Smooth muscle cell (in vitro differentiated cells): ENCODE measurements around the gene MYT1. TPM values are rescaled to one million over a fixed set of nuclear protein-coding genes. Genes with fewer than 3 reads are reported as not detected.

Experiments
- DNase-seq: peaks from one replicate; lab custom pipeline; 2025; ENCODE audit not compliant: unreplicated experiment; lab: John Stamatoyannopoulos, UW
- H2AFZ ChIP-seq: fragments of 200-600 bp; sonication (generic); 2 replicates; pipeline ENCODE4 v1.6.0; 2016; ENCODE audit warnings: antibody characterized with exemption, low read depth, mild to moderate bottlenecking
- H3F3A ChIP-seq: fragments of 200-600 bp; sonication (generic); 2 replicates; pipeline ENCODE4 v1.6.0; 2017; ENCODE audit warnings: antibody characterized with exemption, low read depth
- H3K27ac ChIP-seq: fragments of 200-600 bp; sonication (generic); 2 replicates; pipeline ENCODE4 v1.5.1; 2016; ENCODE audit warnings: low read depth, mild to moderate bottlenecking
- H3K27me3 ChIP-seq: fragments of 200-600 bp; sonication (generic); 2 replicates; pipeline ENCODE4 v1.6.1; 2016; ENCODE audit warnings: low read depth, mild to moderate bottlenecking
- H3K36me3 ChIP-seq: fragments of 200-600 bp; sonication (generic); 2 replicates; pipeline ENCODE4 v1.5.1; 2016; ENCODE audit warnings: low read depth
- H3K4me1 ChIP-seq: fragments of 200-600 bp; sonication (generic); 2 replicates; pipeline ENCODE4 v1.5.1; 2016; ENCODE audit warnings: low read depth
- H3K4me2 ChIP-seq: fragments of 200-600 bp; sonication (generic); 2 replicates; pipeline ENCODE4 v1.6.0; 2016; ENCODE audit warnings: mild to moderate bottlenecking
- H3K4me3 ChIP-seq: fragments of 200-600 bp; sonication (generic); 2 replicates; pipeline ENCODE4 v1.5.1; 2016; ENCODE audit warnings: mild to moderate bottlenecking
- H3K79me2 ChIP-seq: fragments of 200-600 bp; sonication (generic); 2 replicates; pipeline ENCODE4 v1.6.0; 2016; ENCODE audit warnings: low read depth, mild to moderate bottlenecking
- H3K9ac ChIP-seq: fragments of 200-600 bp; sonication (generic); 2 replicates; pipeline ENCODE4 v1.6.0; 2016; ENCODE audit warnings: low read depth
- H3K9me3 ChIP-seq: fragments of 200-600 bp; sonication (generic); replicated peaks from 2 replicates; pipeline ENCODE4 v1.5.1; 2016; ENCODE audit warnings: low read depth
- H4K20me1 ChIP-seq: fragments of 200-600 bp; sonication (generic); 2 replicates; pipeline ENCODE4 v1.6.0; 2016; ENCODE audit warnings: low read depth
- WGBS: methylation state at CpG from one replicate; pipeline ENCODE4 v1.1.7; 2016; ENCODE audit warnings: low lambda C conversion rate; 5-methylcytosine and 5-hydroxymethylcytosine counted together
- polyA plus RNA-seq: library from polyadenylated mRNA; unstranded; fragments of >200 nt; fragmentation: Nextera tagmentation; extraction: Ambion mirVana; gene quantifications from 2 replicates; pipeline ENCODE4 v1.2.1, GENCODE V29; 2016
- total RNA-seq: library from RNA; depleted of rRNA; stranded (reverse); fragments of >200 nt; gene quantifications from 2 replicates; pipeline ENCODE4 v1.2.3, GENCODE V29; 2014
- TF ChIP-seq, protein P1 (sequence below): fragments of 200-600 bp; sonication (generic); IDR thresholded peaks from 2 replicates; pipeline ENCODE4 v1.5.1; 2017; ENCODE audit warnings: borderline replicate concordance, mild to moderate bottlenecking, antibody characterized with exemption; ENCODE audit not compliant: insufficient read depth, poor library complexity, severe bottlenecking

MYT1 gene
- total and polyA plus RNA-seq, 2 experiments from 2014 or later: 0.09 TPM; not detected in 1

DNA sequence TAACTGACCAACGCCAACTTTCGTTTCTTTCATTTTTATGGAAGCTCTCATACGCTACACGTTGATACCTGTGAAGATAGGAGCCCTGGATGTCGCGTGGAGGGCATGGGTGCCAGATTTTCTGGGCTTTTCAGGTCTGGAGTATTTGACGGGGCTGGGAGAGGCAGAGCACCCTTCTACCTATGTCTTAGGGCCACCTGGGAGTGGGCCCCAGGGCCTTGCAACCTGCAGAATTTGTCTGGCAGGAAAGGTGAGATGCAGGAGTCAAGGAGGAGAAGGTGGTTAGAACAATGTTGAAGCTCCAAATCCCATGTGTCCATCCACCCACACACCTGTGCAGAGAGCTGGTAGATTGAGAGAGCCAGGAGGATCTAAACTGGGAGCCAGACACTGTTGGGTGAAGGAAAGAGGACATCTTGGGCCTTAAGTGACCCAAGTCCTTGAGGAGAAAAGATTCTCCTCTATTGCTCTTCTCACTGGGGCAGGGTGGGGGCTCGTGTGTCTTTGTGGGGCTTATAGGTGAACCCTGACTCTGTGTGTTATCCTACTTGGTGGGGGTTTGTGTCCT lies 63.9 kb downstream of the MYT1 start:
- no peak for DNase-seq
- no peak overlapping the region for H3K9ac ChIP-seq
- no peak overlapping the region for H3K27ac ChIP-seq
- H3K36me3 ChIP-seq: no peaks in the 10 kb centered on the region
- H3K9me3 ChIP-seq: no peaks in the 10 kb centered on the region
- H3K27me3 ChIP-seq: no peaks in the 10 kb centered on the region
- H3K4me3 ChIP-seq: no peak overlapping the region
- no peaks in the 10 kb centered on the region for H4K20me1 ChIP-seq
- H3K79me2 ChIP-seq: no peaks in the 10 kb centered on the region
- WGBS: 95% methylated on average over 8 of the region's 8 CpGs
- no peak overlapping the region for H2AFZ ChIP-seq
- peaks cover 10% of the 10 kb centered on the region for H3F3A ChIP-seq
- H3K4me1 ChIP-seq: peaks cover 20% of the 10 kb centered on the region
- TF ChIP-seq, protein P1, sequence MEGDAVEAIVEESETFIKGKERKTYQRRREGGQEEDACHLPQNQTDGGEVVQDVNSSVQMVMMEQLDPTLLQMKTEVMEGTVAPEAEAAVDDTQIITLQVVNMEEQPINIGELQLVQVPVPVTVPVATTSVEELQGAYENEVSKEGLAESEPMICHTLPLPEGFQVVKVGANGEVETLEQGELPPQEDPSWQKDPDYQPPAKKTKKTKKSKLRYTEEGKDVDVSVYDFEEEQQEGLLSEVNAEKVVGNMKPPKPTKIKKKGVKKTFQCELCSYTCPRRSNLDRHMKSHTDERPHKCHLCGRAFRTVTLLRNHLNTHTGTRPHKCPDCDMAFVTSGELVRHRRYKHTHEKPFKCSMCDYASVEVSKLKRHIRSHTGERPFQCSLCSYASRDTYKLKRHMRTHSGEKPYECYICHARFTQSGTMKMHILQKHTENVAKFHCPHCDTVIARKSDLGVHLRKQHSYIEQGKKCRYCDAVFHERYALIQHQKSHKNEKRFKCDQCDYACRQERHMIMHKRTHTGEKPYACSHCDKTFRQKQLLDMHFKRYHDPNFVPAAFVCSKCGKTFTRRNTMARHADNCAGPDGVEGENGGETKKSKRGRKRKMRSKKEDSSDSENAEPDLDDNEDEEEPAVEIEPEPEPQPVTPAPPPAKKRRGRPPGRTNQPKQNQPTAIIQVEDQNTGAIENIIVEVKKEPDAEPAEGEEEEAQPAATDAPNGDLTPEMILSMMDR: no peak
- no peak overlapping the region for H3K4me2 ChIP-seq

DNA sequence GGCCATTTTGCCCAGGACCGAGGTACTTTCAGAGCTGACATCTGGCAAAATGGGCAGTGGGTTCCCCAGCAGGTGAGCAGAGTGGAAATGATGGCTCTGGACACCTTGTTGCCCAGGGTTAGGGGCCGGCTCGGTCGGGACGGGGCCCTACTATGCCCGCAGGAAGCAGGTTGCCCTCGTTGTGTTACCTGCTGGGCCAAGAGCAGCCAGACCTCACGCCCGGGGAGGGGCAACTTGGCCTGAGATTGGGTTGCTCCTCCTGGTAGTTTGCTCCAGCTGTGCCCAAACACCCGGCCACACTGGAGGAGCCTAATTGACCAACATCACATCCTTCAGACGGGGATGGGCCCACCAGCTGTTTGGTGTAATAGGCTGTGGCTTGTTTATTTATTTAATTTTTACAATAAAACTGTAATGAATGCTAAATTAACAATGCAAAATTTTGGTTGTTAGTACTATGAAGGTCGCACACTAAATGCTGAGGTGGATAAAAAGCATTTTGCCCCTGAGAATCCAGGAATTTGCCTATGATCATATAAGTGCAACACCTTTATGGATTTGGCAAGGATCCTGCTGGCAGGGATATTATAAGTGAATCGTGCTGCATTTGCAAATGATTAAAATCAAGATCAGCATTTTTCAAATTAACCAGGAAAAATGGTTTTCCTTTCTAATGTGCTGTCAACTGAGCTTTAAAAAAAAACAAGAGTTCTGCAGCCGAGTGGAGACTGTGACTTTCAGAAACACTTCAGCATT lies 64.7 kb downstream of the MYT1 start:
- TF ChIP-seq, protein P1: no peak
- no peak overlapping the region for H3K4me3 ChIP-seq
- H3F3A ChIP-seq: peaks cover 8% of the 10 kb centered on the region
- H3K9ac ChIP-seq: no peak overlapping the region
- H4K20me1 ChIP-seq: no peaks in the 10 kb centered on the region
- WGBS: 87% methylated on average over 14 of the region's 14 CpGs
- DNase-seq: no peak
- H3K4me2 ChIP-seq: no peak overlapping the region
- no peak overlapping the region for H3K27ac ChIP-seq
- no peaks in the 10 kb centered on the region for H3K9me3 ChIP-seq
- no peaks in the 10 kb centered on the region for H3K36me3 ChIP-seq
- no peaks in the 10 kb centered on the region for H3K79me2 ChIP-seq
- H3K4me1 ChIP-seq: peaks cover 13% of the 10 kb centered on the region
- no peaks in the 10 kb centered on the region for H3K27me3 ChIP-seq
- H2AFZ ChIP-seq: no peak overlapping the region

DNA sequence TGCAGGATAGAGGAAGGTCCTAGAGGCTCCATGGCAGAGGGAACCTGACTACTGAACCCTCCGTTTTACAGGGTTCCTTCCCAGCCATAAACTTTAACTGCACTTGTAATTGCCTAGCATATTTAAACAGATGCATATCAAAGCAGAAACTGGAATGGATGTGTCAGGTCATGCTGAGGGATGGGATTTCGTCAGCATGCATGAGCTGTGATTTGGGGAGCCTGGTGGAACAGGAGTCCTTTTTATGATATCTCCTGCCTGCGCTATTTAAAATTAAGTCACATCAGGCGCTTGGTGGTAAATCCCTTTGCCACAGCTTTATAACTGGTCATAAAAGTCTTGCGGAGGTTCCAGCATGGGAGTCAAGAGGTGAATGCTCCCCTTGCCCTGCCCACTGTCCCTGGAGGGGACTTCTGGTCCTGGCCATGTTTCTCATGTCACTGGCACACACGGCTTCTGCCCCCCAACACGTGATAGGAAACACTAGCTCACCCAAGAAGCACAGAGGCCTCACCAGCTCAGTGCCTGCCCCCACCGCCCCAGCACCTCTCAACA lies 65.3 kb downstream of the MYT1 start:
- TF ChIP-seq, protein P1: no peak
- Histone ChIP-seq H3K27ac (no peak overlapping the region), H3K4me1 (peaks cover 9% of the 10 kb centered on the region), H3K27me3 (no peaks in the 10 kb centered on the region), H3K36me3 (no peaks in the 10 kb centered on the region), H3F3A (peaks cover 5% of the 10 kb centered on the region), H2AFZ (no peak overlapping the region), H3K4me3 (no peak overlapping the region), H3K9me3 (no peaks in the 10 kb centered on the region), H4K20me1 (no peaks in the 10 kb centered on the region), H3K4me2 (no peak overlapping the region), H3K9ac (no peak overlapping the region), H3K79me2 (no peaks in the 10 kb centered on the region)
- no peak for DNase-seq
- WGBS: 75% methylated on average over 8 of the region's 8 CpGs
